Breast epithelium (tissue), 3 donors: ENCODE data around the gene KRTCAP2.

Experiments used
- CTCF ChIP-seq, 3 donors: fragments of 450-650 bp; IDR thresholded peaks; one replicate each; pipeline ENCODE4 v1.5.1; 2016 to 2017; ENCODE audit warnings: antibody characterized with exemption in 3 of 3, mild to moderate bottlenecking in 3 of 3, moderate library complexity in 3 of 3
- POLR2A ChIP-seq: fragments of 450-650 bp; IDR thresholded peaks from one replicate; pipeline ENCODE4 v1.6.1; 2016; ENCODE audit warnings: antibody characterized with exemption, mild to moderate bottlenecking, moderate library complexity
- POLR2AphosphoS5 ChIP-seq, 3 donors: sonication (generic); formaldehyde crosslinking; IDR thresholded peaks; one replicate each; pipeline ENCODE4 v1.6.1; 2017; ENCODE audit warnings: antibody characterized with exemption in 3 of 3

GRCh38 chr1:155196103-155196892 is 23.2 kb upstream of the KRTCAP2 start:
- no peak for TF ChIP-seq POLR2AphosphoS5 (IDR thresholded peaks at IDR 0.05)
- no peak for TF ChIP-seq CTCF (IDR thresholded peaks at IDR 0.05)
- no peak for TF ChIP-seq POLR2A
